NCI-H82 treated with DMSO at 0.1 percent for 48 hours (cell line): ENCODE results near the gene LNX1.

ENCODE experiments used
- DNase-seq: peaks from one replicate; lab custom pipeline; 2025; ENCODE audit not compliant: unreplicated experiment; lab: John Stamatoyannopoulos, UW

Gene LNX1

DNA sequence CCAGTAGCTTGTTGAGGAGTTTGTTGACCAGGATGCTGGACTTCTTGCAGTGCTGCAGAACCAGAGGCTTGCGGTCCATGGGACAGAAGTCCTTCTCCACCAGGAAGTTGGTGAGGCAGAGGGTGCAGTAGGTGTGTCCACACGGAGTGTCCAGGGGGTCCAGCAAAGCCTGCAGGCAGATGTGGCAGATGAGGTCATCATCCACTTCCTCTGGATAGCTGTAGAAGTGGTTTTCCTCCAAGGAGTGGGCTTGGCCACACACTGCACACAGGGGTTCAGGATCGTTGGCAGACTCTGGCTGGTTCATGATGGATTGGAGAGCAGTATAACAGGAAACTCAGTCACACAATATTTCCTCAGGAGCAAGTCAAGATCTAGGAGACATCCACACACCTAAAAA lies 17.6 kb downstream of the LNX1 start:
- DNase-seq: no peak

DNA sequence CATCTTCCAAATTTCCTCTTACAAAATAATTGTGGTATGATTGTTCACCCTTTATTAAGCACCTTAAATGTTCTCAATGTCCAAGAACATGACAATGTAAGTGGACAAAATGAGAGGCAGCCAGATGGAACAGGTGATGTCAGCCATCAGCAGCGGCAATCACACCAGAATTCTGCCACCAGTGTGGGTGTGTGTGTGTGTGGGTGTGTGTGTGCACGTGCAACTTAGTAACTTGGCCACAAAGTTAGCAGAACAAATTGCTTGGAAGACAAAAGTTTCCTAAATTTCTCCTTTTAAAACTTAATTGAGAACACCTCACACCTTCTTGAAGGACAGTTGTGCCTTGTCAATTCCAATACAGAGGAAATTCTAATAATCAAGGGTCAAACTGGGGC lies 18.7 kb downstream of the LNX1 start:
- no peak for DNase-seq

DNA sequence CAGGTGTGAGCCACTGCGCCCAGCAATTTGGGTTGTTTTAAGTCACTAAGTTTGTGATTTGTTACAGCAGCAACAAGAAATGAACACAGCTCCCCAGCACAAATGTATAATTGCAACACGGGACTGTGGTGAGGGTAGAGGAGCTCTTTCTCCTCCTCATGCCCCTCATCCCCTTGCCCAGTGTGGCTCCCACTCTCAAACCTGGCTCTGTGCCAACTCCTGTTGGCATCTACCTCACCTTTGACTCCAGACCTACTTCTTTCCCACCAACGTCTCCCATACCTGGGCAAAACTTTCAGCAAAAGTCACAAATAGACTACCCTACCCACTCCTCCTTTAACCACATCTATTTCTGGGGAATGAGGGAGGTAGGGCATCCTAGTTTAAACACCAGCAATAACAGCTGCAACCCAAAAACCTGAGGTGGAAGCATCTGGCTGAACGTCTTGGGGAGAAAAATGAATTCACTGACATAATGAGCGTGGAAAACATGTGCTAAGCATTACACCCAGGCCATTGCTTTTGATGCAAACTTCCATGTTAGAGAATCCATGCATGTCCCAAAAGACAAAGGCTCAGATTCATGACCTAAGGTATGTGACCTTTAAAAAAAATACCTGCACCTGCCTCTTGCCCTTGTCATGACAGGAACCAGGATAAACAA lies 19.2 kb downstream of the LNX1 start:
- DNase-seq: no peak

DNA sequence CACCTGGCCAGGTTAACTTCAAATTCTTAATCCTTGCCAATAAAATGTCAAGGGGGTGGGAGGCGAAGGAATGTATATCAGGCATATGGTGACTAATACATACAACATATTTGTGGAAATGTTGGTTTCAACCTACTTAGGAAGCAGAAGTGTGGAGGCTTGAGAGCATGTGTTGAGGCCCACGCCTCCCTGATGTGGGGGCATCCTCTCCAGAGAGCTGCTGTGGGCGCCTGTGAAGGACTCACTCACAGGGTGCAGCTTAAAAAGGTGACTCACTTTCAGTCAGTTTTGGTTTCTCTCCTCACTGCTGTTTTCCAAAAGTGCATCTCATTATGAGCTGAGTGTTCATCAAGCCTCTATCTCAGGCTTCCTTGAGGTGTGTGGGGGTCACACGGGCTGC lies 27.5 kb downstream of the LNX1 start:
- no peak for DNase-seq

DNA sequence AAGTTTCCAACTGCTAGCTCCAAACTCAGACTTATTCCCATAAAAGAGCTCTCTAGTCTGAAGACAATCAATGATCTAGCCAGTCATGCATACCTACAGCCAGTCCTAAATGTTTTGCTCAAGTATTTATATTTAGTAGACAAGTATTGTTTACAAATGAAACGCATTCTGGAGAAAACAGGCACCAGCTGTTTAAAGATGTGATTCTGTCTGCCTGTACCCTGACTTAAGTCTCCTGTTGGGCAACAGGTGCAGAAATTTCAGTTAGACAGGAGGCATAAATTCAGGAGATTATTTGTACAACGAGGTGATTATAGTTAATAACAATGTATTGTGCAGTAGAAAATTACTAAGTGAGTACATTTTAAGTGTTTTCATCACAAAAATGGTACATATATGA lies 28.9 kb downstream of the LNX1 start:
- no peak for DNase-seq

DNA sequence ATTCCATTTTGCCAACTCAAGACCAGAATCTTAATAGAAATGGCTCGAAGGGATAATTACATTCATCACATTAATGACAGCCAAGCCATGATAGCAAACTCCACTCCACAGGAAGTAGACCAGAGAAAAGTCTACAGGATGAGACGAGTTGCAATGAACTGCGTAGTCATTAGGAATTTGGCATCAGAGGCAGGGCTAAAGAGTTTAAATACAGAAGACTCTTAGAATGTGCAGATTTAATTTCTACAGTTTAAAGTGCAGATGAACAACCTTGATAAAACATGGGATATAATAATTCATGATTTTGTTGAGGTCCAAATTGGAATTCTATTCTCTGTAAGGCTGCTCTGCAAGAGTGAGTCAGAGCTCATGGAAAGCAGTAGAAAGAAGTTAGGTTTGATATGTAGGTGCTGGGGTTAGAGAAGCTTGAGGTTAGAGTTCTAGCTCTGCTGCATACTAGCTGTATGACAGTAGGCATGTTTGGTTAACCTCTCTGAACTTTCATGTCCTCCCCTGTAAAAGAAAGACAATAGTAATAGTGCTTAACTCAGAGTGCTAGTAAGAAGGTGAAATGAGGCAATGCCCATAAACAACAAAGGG lies 32.2 kb downstream of the LNX1 start:
- no peak for DNase-seq

DNA sequence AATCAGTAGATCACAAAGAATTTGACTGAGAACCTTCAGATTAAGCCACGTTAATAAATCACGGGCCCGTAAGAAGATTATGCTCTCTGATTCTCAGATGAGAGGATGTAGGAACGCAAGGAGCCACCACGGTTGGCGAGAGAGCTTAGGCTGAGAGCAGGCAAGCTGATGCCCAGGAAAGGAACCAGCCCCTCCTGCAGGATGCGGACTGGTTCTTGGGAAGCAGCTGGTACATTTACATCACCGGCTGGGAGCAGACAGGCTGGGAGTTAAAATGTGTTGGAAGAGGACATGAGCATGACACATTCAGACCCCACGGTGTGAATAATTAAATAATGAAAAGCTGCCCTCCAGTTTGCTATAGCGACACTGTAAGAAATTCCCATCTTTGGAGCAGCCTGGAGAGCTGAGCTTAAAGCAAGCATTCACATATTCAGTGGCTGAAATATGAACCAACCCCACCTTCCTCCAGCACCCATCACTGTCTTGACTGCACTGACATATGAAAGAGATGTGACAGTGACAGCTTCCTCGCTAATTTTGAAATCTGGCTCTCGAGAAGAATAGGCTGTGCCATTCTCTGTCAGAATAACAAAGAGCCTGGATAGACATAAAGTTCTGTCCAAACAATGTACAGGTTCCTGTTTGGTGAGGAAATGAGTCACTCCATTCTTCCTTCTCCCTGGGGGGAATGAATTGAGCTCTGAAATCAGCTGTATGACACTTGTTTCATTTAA lies 33.1 kb downstream of the LNX1 start:
- peak; percentile 86 for DNase-seq

DNA sequence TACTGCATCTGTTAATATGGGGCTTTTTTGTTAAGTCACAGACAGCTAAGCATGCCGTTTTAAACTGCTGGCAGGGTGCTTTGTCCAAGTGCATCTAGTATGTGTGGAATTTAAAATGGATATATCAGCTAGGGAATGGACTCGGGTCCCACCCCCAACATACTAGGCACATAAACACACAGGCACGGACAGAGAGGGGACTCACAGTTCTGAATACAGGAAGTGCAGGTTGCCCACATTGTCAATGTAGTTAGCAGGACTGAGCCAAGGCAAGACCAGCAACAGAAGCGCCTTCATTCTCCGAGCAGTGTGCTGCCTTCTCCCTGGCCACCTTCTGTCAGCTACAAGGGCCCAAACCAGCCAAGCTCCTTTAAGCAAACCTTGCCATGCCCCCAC lies 33.6 kb downstream of the LNX1 start:
- DNase-seq: no peak

DNA sequence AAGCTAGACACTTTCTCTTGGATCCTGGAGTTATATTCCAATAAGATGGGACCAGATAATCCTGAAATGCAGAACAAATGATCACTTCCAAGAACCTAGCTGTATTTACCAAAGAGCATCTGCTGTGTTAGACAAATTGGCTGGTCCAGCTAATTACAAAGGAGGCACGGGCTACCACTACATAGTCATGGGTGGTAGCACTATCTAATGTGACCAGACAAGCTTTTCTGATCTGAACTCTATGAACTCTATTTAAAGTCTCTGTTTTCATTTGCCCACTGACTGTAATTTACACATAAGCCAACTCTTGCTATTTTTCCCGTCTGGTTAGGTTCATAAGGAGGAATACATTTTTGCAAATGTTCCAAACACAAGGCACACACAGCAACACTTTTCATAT lies 34.6 kb downstream of the LNX1 start:
- no peak for DNase-seq

DNA sequence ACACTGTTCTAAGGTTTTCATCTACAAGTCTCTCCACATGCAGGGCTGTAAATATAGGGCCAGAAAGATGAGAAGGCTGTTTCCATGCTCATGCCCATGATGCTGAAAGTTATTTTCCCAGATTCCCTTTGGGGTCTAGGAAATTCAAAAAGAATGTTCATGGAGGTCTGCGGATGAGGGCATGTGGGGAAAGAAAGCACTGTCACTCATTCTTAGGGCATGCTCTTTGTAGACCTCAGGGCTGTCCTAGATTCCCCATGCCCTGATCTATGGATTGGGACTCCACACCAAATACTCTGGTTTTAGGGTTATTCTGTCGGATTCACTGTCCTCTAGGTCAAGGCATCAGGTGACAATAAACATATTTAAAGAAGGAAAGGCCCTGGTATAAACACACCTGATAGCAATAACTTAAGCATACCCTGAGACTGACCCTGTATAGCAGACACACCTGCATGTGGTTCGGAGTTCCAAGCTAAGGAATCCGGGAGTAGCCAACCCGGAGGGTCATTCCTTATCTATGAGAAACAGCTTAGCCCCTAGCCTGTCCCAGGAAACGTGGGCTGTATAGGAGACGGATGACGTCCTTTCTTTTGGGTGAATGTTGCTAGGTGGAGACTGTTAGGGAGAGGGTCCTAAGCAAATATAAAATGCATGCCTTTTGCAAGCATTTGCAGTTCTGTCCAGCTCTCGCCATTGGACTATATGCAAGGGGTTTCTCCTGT lies 37.6 kb downstream of the LNX1 start:
- DNase-seq: no peak

DNA sequence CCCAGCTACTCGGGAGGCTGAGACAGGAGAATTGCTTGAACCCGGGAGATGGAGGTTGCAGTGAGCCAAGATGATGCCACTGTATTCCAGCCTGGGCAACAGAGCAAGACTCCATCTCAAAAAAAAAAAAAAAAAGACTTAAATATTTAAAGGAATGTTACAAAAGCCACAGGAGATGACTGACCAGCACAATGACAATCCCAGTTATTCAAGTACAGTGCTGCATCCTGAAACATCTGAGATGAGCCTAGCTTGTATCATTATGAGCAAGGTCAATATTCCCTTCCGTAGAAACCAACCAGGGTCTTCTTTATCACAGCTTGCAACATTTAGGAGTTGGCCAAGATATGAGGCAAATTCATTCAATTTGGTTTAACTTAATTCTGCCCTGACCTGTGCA lies 38.6 kb downstream of the LNX1 start:
- DNase-seq: no peak

DNA sequence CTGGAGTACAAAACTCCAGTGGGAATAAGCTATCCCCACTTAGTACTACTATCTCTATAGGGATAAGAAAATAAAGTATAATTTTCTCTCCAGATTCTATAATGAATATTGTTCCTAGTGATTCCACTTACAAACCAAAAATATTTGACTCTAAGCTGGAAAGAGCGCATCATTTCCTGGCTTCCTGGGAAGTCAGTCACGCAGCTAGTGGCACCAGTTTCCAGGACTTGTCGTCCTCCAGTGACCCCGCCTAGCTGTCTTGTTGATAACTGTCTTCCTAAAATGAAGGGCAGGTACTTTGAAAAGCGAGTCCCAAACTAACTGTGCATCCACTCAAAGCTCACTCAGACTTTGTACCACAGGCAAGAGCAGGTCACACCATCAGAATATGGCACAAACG lies 39.3 kb downstream of the LNX1 start:
- no peak for DNase-seq

DNA sequence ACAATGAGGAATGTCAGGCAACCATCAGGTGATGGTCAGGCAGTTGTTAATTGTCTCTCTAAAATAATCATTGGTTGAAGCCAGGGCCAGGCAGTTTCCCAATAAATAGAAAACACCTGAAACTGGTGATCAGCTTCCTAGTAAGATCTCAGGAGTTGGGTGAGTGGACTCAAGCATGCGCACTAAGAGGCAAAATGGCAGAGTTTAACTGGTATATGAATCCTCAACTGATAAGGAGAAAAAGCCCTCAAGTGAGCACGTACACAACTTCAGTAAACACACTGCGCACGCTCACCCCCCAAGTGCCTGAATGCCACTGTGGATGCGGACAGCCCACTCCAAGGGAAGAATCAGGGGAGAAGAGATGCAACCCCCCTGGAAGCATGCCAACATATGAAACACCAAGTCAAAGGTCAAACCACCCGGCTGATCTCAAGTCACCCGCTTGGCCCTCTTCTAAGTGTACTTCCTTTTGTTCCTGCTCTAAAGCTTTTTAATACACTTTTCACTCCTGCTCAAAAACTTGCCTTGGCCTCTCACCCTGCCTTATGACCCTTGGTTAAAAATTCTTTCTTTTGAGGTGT lies 39.9 kb downstream of the LNX1 start:
- no peak for DNase-seq

DNA sequence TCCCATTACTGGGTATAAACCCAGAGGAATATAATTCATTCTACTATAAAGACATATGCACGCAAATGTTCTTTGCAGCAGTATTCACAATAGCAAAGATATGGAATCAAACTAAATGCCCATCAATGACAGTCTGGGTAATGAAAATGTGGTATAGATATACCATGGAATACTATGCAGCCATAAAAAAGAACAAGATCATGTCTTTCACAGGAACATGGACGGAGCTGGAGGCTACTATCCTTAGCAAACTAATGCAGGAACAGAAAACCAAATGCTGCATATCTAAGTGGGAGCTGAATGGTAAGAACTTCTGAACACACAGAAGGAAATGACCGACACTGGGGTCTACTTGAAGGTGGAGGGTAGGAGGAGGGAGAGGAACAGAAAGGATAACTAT lies 42.6 kb downstream of the LNX1 start:
- no peak for DNase-seq

DNA sequence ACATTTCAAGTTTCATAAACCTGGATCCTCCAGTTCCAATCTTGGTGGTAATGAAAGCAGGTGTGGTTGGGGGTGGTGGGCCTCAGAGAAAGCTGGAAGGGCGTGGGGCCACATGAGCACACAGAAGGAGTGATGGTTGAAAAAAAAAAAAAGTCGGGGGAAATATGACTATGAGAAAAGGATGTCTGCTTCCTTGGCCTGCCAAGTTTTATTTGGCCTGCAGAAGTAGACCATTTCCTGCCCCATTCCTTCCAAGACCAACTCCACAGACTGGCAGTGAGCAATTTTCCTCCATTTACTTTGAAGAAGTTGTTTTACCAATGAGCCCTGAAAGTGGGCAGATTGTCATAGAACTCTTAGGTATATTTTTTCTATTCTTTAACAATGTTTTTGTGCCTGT lies 43.3 kb downstream of the LNX1 start:
- DNase-seq: no peak

DNA sequence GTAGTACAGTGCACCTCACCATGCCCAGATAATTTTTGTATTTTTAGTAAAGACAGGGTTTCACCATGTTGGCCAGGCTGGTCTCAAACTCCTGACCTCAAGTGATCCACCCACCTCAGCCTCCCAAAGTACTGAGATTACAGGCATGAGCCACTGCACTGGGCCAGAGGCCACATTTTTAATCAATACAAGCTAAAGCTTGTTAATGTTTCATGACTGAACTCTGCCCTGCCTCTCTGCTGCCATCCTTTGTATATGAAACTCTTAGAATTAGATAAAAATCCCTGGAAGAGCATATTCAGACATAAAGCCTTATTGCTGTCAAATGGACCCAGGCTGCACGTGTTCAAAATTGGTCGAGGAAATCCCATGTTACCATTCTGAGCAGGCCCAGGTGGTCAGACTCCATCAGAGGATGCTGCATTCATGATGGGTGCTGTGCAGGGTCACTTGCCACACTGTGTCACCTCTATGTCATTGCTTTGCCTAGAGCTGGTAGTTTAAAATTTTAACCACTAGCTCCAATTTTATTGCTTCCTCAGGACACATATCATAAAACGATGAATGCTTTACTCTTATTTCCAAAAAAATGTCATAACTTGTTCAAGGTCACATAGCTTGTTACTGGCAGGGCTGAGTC lies 45.2 kb downstream of the LNX1 start:
- DNase-seq: no peak

DNA sequence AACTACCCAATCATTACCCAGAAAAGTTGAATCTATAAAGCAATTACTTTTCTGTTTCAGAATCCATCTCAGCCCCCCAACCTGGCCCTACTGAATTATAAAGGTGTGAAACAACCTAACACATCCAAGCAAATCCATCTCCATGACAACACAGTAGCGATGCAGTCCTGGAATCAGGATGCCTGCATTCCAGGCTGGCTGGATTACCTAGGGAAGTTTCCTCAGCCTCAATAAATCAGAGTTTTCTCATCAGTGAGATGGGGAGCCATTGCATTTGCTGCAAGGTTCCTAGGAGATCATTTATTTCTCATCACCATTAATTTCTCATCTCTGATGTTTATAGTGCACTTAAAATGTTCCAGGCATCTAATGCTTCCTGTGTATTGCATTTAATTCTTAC lies 46.0 kb downstream of the LNX1 start:
- no peak for DNase-seq

DNA sequence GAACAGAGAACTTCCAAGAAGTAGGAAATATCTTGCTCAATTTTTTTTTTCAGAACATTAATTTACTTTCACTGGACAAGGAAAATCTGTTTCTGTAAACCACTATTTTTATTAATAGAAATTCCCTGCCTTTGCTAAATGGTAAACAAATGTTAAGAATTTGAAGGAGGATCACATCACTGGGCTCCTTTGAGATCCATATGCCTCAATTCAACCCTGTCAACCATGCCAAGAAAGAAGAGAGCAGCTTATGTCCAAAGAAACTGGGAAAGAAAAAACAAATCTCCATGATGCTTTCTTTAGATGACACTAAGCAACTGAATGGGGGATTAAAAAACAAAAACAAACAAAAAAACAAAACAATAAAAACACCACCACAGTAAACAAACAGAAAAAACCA lies 47.7 kb downstream of the LNX1 start:
- no peak for DNase-seq

DNA sequence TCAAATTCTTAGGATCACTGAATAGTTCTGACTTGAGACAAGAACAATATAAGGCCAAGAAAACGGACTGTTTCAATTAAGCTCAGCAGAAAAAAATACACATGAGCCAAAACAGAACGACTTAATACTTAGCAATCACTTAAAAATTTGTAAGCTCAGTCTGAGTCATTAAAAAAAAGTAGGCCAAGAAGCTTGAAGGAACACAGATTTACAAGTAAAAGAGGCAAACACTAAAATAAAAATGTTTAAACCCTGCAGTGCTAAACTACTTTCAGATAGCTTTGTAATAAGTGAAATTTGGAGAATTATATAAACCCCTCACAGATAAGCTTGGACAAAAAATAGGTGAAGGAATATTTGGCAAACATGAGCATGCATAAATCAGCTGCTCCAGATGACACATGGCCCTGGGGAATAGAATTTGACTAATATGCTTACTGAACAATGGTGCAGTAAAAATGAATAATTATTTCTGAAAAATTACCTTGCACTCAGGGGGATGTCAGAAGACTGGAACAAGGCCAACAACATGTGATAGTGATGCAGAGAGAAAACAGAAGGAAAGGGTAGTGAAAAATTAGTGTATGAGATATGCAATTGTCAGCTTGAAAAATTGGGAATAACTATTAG lies 49.6 kb downstream of the LNX1 start:
- DNase-seq: no peak

DNA sequence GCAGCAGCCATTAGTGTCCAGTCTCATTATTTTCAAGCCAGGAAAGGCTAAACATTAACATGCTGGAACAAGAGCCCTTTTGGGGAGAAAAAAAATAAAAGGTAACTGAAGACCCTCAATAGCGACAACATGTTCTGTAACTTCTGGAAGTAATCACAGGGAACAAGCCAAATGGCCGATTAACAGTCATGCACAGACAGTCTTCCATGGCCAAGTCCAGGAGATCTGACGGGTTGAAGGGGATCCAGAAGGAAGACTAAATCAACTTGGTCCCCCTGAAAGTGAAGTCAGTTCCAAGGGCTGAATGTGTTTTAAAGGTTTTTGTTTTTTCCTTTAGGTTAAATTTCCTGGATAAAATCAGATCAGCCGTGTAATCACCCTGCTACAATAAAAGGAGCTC lies 52.5 kb downstream of the LNX1 start:
- DNase-seq: no peak

DNA sequence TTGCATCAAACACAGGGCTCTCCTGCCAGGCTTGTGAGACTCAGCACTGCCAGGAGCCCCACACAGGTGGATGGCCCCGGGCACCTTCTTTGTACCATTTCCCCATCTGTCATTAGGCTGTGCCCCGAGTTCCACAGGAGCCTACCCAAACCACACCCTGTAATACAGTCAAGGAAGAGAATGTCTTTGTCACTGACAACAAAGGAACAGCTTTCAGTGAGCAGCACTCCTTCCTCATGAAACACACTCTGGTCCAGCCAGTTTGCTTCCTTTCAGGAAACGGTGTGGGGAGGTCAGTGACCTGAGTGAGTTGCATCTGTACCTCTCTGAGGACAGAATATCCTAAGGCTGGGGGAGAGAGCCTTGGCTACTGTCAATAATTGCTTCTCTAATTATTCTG lies 53.7 kb downstream of the LNX1 start:
- DNase-seq: no peak
